ENCODE measurements around the gene ZNF253.
"Not testable (repeated sequence)": the region's sequence is repeated elsewhere in the genome, so short reads cannot be mapped to it uniquely, and the experiment has no call there.

ZNF253 gene

GRCh38 chr19:19900139-19900728 is 34.6 kb downstream of the ZNF253 start:
- no peak for DNase-seq

GRCh38 chr19:19900729-19901444 is 35.2 kb downstream of the ZNF253 start, which contains the start of gene ZNF93:
Gene ZNF93 (plus strand): TSS chr19:19900946. CDS start chr19:19901089, 143 bp downstream.
- DNase-seq, result peak; percentile 88

GRCh38 chr19:19907551-19907950 is 41.9 kb downstream of the ZNF253 start:
- not testable (repeated sequence) for DNase-seq

- DNase-seq, result no peak
These were observed 44.0 kb downstream of the ZNF253 start for GRCh38 chr19:19909654-19910053.

- no peak for DNase-seq
These were observed 45.5 kb downstream of the ZNF253 start for GRCh38 chr19:19911150-19911549.

GRCh38 chr19:19914596-19914995 is 48.9 kb downstream of the ZNF253 start:
- no peak for DNase-seq

- peak; percentile 6 for DNase-seq
These were observed 64.7 kb downstream of the ZNF253 start for GRCh38 chr19:19930417-19930816.

- not testable (repeated sequence) for DNase-seq
These were observed 68.0 kb downstream of the ZNF253 start for GRCh38 chr19:19933432-19934314.

- DNase-seq, result no peak
These were observed 71.7 kb downstream of the ZNF253 start for GRCh38 chr19:19937403-19937802.

GRCh38 chr19:19938449-19938848 is 72.8 kb downstream of the ZNF253 start:
- no peak for DNase-seq

- no peak for DNase-seq
These were observed 78.3 kb downstream of the ZNF253 start for GRCh38 chr19:19943848-19944582.
